SU-DHL-6 (cell line): ENCODE results near the gene FBXL16.

Source experiments
- CTCF ChIP-seq: fragments of 200-600 bp; sonication (generic); IDR thresholded peaks from one replicate; pipeline ENCODE4 v1.5.1; 2017; ENCODE audit warnings: antibody characterized with exemption, mild to moderate bottlenecking, low read length, moderate library complexity; ENCODE audit not compliant: insufficient read depth, poor library complexity, severe bottlenecking
- EZH2phosphoT487 ChIP-seq: fragments of 200-600 bp; sonication (generic), shearing (Covaris generic); conservative IDR thresholded peaks from 2 replicates; pipeline ENCODE4 v1.6.1; 2018; ENCODE audit warnings: mild to moderate bottlenecking, antibody characterized with exemption, low read length, moderate library complexity, mixed read lengths

GRCh38 chr16:723695-724094 lies 18.1 kb upstream of the FBXL16 start:
- TF ChIP-seq CTCF = no peak
- TF ChIP-seq EZH2phosphoT487 = no peak
